ENCODE results near the gene TRIM26.

The TRIM26 gene

GRCh38 chr6:30160008-30160784 lies 53.0 kb downstream of the TRIM26 start:
- Histone ChIP-seq H3K4me3 (ENCODE audit: low read depth, low read length) (no peak overlapping the region), H3K27me3 (replicated peaks) (no peaks in the 10 kb centered on the region), H3K36me3 (replicated peaks) (no peaks in the 10 kb centered on the region), H3K27ac (no peak overlapping the region)
- TF ChIP-seq, protein P1, sequence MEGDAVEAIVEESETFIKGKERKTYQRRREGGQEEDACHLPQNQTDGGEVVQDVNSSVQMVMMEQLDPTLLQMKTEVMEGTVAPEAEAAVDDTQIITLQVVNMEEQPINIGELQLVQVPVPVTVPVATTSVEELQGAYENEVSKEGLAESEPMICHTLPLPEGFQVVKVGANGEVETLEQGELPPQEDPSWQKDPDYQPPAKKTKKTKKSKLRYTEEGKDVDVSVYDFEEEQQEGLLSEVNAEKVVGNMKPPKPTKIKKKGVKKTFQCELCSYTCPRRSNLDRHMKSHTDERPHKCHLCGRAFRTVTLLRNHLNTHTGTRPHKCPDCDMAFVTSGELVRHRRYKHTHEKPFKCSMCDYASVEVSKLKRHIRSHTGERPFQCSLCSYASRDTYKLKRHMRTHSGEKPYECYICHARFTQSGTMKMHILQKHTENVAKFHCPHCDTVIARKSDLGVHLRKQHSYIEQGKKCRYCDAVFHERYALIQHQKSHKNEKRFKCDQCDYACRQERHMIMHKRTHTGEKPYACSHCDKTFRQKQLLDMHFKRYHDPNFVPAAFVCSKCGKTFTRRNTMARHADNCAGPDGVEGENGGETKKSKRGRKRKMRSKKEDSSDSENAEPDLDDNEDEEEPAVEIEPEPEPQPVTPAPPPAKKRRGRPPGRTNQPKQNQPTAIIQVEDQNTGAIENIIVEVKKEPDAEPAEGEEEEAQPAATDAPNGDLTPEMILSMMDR (IDR thresholded peaks at IDR 0.05; ENCODE audit: low read depth, low read length, missing control alignments): no peak
- in situ Hi-C loops (cut with HindIII; ENCODE audit: low pct_ligation_motif_present, low sequenced_read_pairs): no loop called here
- DNase-seq: no peak

DNA sequence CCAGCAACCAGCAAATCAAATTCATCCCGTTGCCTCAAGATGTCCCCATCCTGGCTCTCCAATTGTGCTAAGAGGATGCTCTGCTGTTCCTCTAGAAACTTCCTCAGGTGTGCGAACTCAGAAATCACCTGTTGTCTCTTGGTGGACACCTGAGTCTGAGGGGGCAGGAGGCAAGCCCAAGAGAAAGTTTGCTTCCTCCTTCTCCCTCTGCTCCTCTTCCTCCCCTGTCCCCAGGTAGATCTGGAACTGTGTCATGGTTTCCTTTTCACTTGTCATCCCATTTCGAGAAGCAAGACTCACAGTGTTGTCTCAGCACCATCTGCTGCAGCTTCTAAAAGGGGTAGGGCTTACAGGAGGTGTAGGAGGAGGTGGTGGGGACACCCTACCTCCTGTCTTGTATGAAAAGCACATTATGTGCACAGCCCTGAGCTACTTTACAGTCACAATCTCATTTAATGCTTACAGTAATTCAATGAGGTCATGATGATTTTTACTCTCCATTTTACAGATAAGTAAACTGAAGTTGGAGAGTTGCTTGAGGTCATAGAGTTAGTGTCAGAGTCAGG lies 54.6 kb downstream of the TRIM26 start:
- TF ChIP-seq, protein P1 (IDR thresholded peaks at IDR 0.05; ENCODE audit: low read depth, low read length, missing control alignments): no peak
- Histone ChIP-seq H3K27me3 (replicated peaks) (no peaks in the 10 kb centered on the region), H3K27ac (no peak overlapping the region), H3K4me3 (ENCODE audit: low read depth, low read length) (no peak overlapping the region), H3K36me3 (replicated peaks) (no peaks in the 10 kb centered on the region)
- DNase-seq: no peak
- in situ Hi-C loops (cut with HindIII; ENCODE audit: low pct_ligation_motif_present, low sequenced_read_pairs): no loop called here

GRCh38 chr6:30157999-30158398 lies 55.2 kb downstream of the TRIM26 start:
- H3K4me3 ChIP-seq (ENCODE audit: low read depth, low read length): no peak overlapping the region
- in situ Hi-C loops (cut with HindIII; ENCODE audit: low pct_ligation_motif_present, low sequenced_read_pairs): no loop called here
- TF ChIP-seq, protein P1 (IDR thresholded peaks at IDR 0.05; ENCODE audit: low read depth, low read length, missing control alignments): no peak
- DNase-seq: no peak
- no peak overlapping the region for H3K27ac ChIP-seq
- H3K36me3 ChIP-seq (replicated peaks): no peaks in the 10 kb centered on the region
- no peaks in the 10 kb centered on the region for H3K27me3 ChIP-seq (replicated peaks)

DNA sequence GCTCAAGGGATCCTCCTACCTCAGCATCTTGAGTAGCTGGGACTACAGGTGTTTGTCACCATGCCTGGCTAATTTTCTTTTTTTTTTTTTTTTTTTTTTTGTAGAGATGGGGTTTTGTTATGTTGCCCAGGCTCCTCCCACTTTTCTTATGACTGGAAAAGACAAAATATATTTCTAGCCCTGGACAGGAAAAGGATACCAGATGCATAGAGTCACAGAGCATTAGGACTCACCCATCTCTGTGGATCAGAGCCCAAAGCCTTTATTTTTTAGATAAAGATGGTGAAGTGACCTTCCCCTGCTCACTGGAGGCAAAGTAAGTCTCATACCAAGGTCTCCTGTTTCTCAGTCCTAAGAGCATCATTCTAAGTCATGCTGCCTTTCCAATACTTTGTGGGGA lies 55.6 kb downstream of the TRIM26 start:
- DNase-seq: no peak
- in situ Hi-C loops (cut with HindIII; ENCODE audit: low pct_ligation_motif_present, low sequenced_read_pairs): no loop called here
- H3K27me3 ChIP-seq (replicated peaks): no peaks in the 10 kb centered on the region
- TF ChIP-seq, protein P1 (IDR thresholded peaks at IDR 0.05; ENCODE audit: low read depth, low read length, missing control alignments): no peak
- H3K27ac ChIP-seq: no peak overlapping the region
- no peaks in the 10 kb centered on the region for H3K36me3 ChIP-seq (replicated peaks)
- no peak overlapping the region for H3K4me3 ChIP-seq (ENCODE audit: low read depth, low read length)

DNA sequence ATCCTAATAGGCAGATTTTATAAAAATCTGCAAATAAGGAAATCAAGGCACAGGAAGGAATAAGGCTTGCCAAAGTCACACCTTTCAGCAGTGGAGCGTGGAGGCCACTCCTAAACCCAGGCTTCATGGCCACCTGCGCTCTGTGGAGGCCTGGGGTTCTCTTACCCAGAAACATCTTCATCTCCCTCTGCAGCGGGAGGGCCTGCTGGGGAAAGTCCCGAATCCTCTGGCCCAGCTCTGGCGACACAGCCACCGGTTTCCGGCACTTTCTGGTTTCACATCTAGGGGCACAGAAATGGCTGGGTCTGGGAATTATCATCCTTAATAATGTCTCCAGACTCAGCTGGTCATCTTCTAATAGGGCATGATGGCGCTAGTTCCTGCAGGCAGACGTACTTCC lies 56.4 kb downstream of the TRIM26 start:
- TF ChIP-seq, protein P1 (IDR thresholded peaks at IDR 0.05; ENCODE audit: low read depth, low read length, missing control alignments): no peak
- Histone ChIP-seq H3K27me3 (replicated peaks) (no peaks in the 10 kb centered on the region), H3K4me3 (ENCODE audit: low read depth, low read length) (no peak overlapping the region), H3K27ac (no peak overlapping the region), H3K36me3 (replicated peaks) (no peaks in the 10 kb centered on the region)
- in situ Hi-C loops (cut with HindIII; ENCODE audit: low pct_ligation_motif_present, low sequenced_read_pairs): no loop called here
- no peak for DNase-seq
